Measurements from ENCODE around the gene UGT1A3. TPM values are rescaled to one million over a fixed set of nuclear protein-coding genes. Genes with fewer than 3 reads are reported as not detected.

The UGT1A3 gene
- total RNA-seq, 1 donor from 2014 or later: not detected

GRCh38 chr2:233769260-233769659, 40.4 kb downstream of the UGT1A3 start:
- TF ChIP-seq, protein P1, sequence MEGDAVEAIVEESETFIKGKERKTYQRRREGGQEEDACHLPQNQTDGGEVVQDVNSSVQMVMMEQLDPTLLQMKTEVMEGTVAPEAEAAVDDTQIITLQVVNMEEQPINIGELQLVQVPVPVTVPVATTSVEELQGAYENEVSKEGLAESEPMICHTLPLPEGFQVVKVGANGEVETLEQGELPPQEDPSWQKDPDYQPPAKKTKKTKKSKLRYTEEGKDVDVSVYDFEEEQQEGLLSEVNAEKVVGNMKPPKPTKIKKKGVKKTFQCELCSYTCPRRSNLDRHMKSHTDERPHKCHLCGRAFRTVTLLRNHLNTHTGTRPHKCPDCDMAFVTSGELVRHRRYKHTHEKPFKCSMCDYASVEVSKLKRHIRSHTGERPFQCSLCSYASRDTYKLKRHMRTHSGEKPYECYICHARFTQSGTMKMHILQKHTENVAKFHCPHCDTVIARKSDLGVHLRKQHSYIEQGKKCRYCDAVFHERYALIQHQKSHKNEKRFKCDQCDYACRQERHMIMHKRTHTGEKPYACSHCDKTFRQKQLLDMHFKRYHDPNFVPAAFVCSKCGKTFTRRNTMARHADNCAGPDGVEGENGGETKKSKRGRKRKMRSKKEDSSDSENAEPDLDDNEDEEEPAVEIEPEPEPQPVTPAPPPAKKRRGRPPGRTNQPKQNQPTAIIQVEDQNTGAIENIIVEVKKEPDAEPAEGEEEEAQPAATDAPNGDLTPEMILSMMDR (IDR thresholded peaks at IDR 0.05): no peak
- Mint-ChIP-seq H3K27ac (ENCODE audit: unreplicated experiment) (no peak overlapping the region), H3K9me3 (ENCODE audit: low read depth) (no peaks in the 10 kb centered on the region), H3K27me3 (ENCODE audit: low read depth) (peaks cover 21% of the 10 kb centered on the region), H3K4me3 (ENCODE audit: unreplicated experiment) (no peak overlapping the region), H3K36me3 (ENCODE audit: low read depth) (peaks cover 1% of the 10 kb centered on the region), H3K4me1 (ENCODE audit: low read depth) (peaks cover 4% of the 10 kb centered on the region)
- no peak for DNase-seq (ENCODE audit: low spot score)

DNA sequence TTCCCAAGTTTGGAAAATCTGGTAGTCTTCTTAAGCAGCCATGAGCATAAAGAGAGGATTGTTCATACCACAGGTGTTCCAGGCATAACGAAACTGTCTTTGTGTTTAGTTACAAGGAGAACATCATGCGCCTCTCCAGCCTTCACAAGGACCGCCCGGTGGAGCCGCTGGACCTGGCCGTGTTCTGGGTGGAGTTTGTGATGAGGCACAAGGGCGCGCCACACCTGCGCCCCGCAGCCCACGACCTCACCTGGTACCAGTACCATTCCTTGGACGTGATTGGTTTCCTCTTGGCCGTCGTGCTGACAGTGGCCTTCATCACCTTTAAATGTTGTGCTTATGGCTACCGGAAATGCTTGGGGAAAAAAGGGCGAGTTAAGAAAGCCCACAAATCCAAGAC, 43.3 kb downstream of the UGT1A3 start:
- no peak for DNase-seq (ENCODE audit: low spot score)
- Mint-ChIP-seq H3K9me3 (ENCODE audit: low read depth) (peaks cover 6% of the 10 kb centered on the region), H3K36me3 (ENCODE audit: low read depth) (peaks cover 1% of the 10 kb centered on the region), H3K4me1 (ENCODE audit: low read depth) (no peaks in the 10 kb centered on the region), H3K27ac (ENCODE audit: unreplicated experiment) (no peak overlapping the region), H3K4me3 (ENCODE audit: unreplicated experiment) (no peak overlapping the region), H3K27me3 (ENCODE audit: low read depth) (peaks cover 19% of the 10 kb centered on the region)
- TF ChIP-seq, protein P1 (IDR thresholded peaks at IDR 0.05): no peak

DNA sequence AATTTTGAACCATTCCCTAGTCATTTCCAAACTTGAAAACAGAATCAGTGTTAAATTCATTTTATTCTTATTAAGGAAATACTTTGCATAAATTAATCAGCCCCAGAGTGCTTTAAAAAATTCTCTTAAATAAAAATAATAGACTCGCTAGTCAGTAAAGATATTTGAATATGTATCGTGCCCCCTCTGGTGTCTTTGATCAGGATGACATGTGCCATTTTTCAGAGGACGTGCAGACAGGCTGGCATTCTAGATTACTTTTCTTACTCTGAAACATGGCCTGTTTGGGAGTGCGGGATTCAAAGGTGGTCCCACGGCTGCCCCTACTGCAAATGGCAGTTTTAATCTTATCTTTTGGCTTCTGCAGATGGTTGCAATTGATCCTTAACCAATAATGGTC, 43.7 kb downstream of the UGT1A3 start:
- no peak for DNase-seq (ENCODE audit: low spot score)
- peaks cover 6% of the 10 kb centered on the region for H3K9me3 Mint-ChIP-seq (ENCODE audit: low read depth)
- peaks cover 1% of the 10 kb centered on the region for H3K36me3 Mint-ChIP-seq (ENCODE audit: low read depth)
- H3K27ac Mint-ChIP-seq (ENCODE audit: unreplicated experiment): no peak overlapping the region
- TF ChIP-seq, protein P1 (IDR thresholded peaks at IDR 0.05): peak; percentile 53
- H3K4me1 Mint-ChIP-seq (ENCODE audit: low read depth): no peaks in the 10 kb centered on the region
- no peak overlapping the region for H3K4me3 Mint-ChIP-seq (ENCODE audit: unreplicated experiment)
- H3K27me3 Mint-ChIP-seq (ENCODE audit: low read depth): peaks cover 16% of the 10 kb centered on the region

- H3K27ac Mint-ChIP-seq (ENCODE audit: unreplicated experiment): no peak overlapping the region
- DNase-seq (ENCODE audit: low spot score): no peak
- TF ChIP-seq, protein P1 (IDR thresholded peaks at IDR 0.05): no peak
- H3K36me3 Mint-ChIP-seq (ENCODE audit: low read depth): peaks cover 6% of the 10 kb centered on the region
- H3K9me3 Mint-ChIP-seq (ENCODE audit: low read depth): peaks cover 10% of the 10 kb centered on the region
- H3K4me1 Mint-ChIP-seq (ENCODE audit: low read depth): no peaks in the 10 kb centered on the region
- peaks cover 16% of the 10 kb centered on the region for H3K27me3 Mint-ChIP-seq (ENCODE audit: low read depth)
- no peak overlapping the region for H3K4me3 Mint-ChIP-seq (ENCODE audit: unreplicated experiment)
These were observed 45.0 kb downstream of the UGT1A3 start for GRCh38 chr2:233773854-233774253.

DNA sequence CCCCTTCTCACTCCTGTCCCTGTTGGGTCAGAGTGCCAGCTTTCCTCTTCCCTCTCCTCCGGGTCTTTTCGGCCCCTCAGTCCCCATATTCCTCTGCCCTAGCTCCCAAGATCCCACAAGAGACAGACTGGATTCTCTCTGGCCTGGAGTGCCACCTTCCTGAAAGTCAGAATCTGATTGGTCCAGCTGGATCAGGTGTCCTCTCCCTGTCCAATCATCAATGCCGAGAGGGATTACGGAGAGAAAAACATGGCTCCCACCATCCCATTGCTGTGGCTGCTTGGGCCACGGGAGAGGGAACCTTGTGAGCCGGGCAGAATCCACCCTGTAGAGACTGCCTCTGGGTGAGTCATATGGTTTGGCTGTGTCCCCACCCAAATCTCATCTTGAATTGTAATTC, 46.6 kb downstream of the UGT1A3 start:
- Mint-ChIP-seq H3K9me3 (ENCODE audit: low read depth) (peaks cover 10% of the 10 kb centered on the region), H3K4me1 (ENCODE audit: low read depth) (no peaks in the 10 kb centered on the region), H3K27me3 (ENCODE audit: low read depth) (peaks cover 19% of the 10 kb centered on the region), H3K27ac (ENCODE audit: unreplicated experiment) (no peak overlapping the region), H3K36me3 (ENCODE audit: low read depth) (peaks cover 6% of the 10 kb centered on the region), H3K4me3 (ENCODE audit: unreplicated experiment) (no peak overlapping the region)
- TF ChIP-seq, protein P1 (IDR thresholded peaks at IDR 0.05): no peak
- DNase-seq (ENCODE audit: low spot score): no peak

Data from chondrocyte (in vitro differentiated cells).